HCT116 (cell line): ENCODE results near the gene ATXN1. TPM values are rescaled to one million over a fixed set of nuclear protein-coding genes. Genes with fewer than 3 reads are reported as not detected.

Source experiments
- ATAC-seq: fragments of 200-7000 bp; cut with Tn5 transposase; 2 replicates; pipeline ENCODE4 v1.9.1; 2020; ENCODE audit warnings: mild to moderate bottlenecking, moderate library complexity
- BruUV-seq: library from RNA; stranded (reverse); fragments of 400-500 nt; replicated peaks from 2 replicates; lab custom pipeline; 2021; lab: Mats Ljungman, UMichigan
- CTCF ChIA-PET: fragments of 300-600 bp; sonication (Branson Sonifier 250); formaldehyde crosslinking; loops from one replicate; lab custom pipeline; 2021; ENCODE audit warnings: antibody characterized with exemption; lab: Charles Lee
- POLR2A ChIA-PET: fragments of 300-600, 350-600 bp; sonication (Branson Sonifier 250); formaldehyde crosslinking; loops from one replicate; lab custom pipeline; 2021; ENCODE audit warnings: antibody characterized with exemption; lab: Charles Lee
- RAD21 ChIA-PET, 2 experiments: fragments of 300-600 bp; sonication (Branson Sonifier 250); formaldehyde crosslinking; loops; one replicate each; lab custom pipeline; 2023; ENCODE audit warnings: low total read pairs in 2 of 2; ENCODE audit not compliant: uncharacterized antibody in 2 of 2, unreplicated experiment in 2 of 2, low non-redundant PET in 1 of 2; lab: Charles Lee
- DNase-seq: peaks from one replicate; pipeline ENCODE4 v3.0.0-alpha.2; 2010; ENCODE audit warnings: low read depth, low spot score
- H2AFZ ChIP-seq: fragments of 200-600 bp; shearing (Covaris generic), sonication (generic); 2 replicates; pipeline ENCODE4 v1.6.1; 2017; ENCODE audit warnings: low read depth, mixed run types, mixed read lengths, antibody characterized with exemption, low read length; ENCODE audit not compliant: poor library complexity, severe bottlenecking
- H3K27ac ChIP-seq: 2 replicates; pipeline ENCODE4 v1.5.1; 2012; ENCODE audit warnings: low read depth, low read length
- H3K27me3 ChIP-seq: fragments of 200-600 bp; sonication (generic); 2 replicates; pipeline ENCODE4 v1.6.1; 2016; ENCODE audit warnings: mixed run types, low read length, mixed read lengths; ENCODE audit not compliant: insufficient read depth
- H3K36me3 ChIP-seq, 2 experiments: fragments of 200-500 bp in 1 of 2; fragments of 200-600 bp in 1 of 2; sonication (Bioruptor generic) in 1 of 2; sonication (generic) in 1 of 2; 2 replicates each; pipeline versions ENCODE4 v1.5.1 to v1.6.1; 2014 to 2016; ENCODE audit warnings: low read length in 2 of 2, inconsistent platforms in 1 of 2, mixed read lengths in 1 of 2, mixed run types in 1 of 2; ENCODE audit not compliant: insufficient read depth in 2 of 2, control insufficient read depth in 1 of 2
- H3K4me1 ChIP-seq, 2 experiments: fragments of 200-600 bp in 1 of 2; sonication (generic) in 1 of 2; 2 replicates each; pipeline versions ENCODE4 v1.5.1 to v1.6.1; 2012 to 2017; ENCODE audit warnings: low read length in 2 of 2, inconsistent platforms in 1 of 2, mild to moderate bottlenecking in 1 of 2, mixed read lengths in 1 of 2, mixed run types in 1 of 2, moderate library complexity in 1 of 2; ENCODE audit not compliant: insufficient read depth in 2 of 2, control insufficient read depth in 1 of 2
- H3K4me2 ChIP-seq: fragments of 200-600 bp; sonication (generic); 2 replicates; pipeline ENCODE4 v1.6.1; 2017; ENCODE audit warnings: mixed run types, low read length, mixed read lengths
- H3K4me3 ChIP-seq, 2 experiments: fragments of 200-600 bp in 1 of 2; sonication (generic) in 1 of 2; replicated peaks in 1 of 2; 2 replicates each; pipeline ENCODE4 v1.5.1; 2011 to 2016; ENCODE audit warnings: low read length in 2 of 2, control low read depth in 1 of 2, low read depth in 1 of 2, mild to moderate bottlenecking in 1 of 2, mixed read lengths in 1 of 2, mixed run types in 1 of 2
- H3K79me2 ChIP-seq: fragments of 200-600 bp; sonication (generic); 2 replicates; pipeline ENCODE4 v1.6.1; 2017; ENCODE audit warnings: mild to moderate bottlenecking, mixed run types, low read length, moderate library complexity, mixed read lengths; ENCODE audit not compliant: insufficient read depth
- H3K9ac ChIP-seq: fragments of 200-600 bp; sonication (generic); 2 replicates; pipeline ENCODE4 v1.6.1; 2016; ENCODE audit warnings: low read length, mixed read lengths
- H3K9me2 ChIP-seq: fragments of 200-600 bp; sonication (generic), shearing (Covaris generic); 2 replicates; pipeline ENCODE4 v1.6.1; 2017; ENCODE audit warnings: mixed run types, mild to moderate bottlenecking, moderate library complexity; ENCODE audit not compliant: insufficient read depth
- H3K9me3 ChIP-seq, 2 experiments: fragments of 200-500 bp in 1 of 2; fragments of 200-600 bp in 1 of 2; sonication (Bioruptor generic) in 1 of 2; sonication (generic) in 1 of 2; 2 replicates each; pipeline ENCODE4 v1.6.1; 2014 to 2017; ENCODE audit warnings: low read length in 2 of 2, mixed read lengths in 2 of 2, inconsistent platforms in 1 of 2, low read depth in 1 of 2, mild to moderate bottlenecking in 1 of 2, mixed run types in 1 of 2, moderate library complexity in 1 of 2; ENCODE audit not compliant: control insufficient read depth in 1 of 2, insufficient read depth in 1 of 2
- H4K20me1 ChIP-seq: fragments of 200-600 bp; sonication (generic), shearing (Covaris generic); 2 replicates; pipeline ENCODE4 v1.6.1; 2017; ENCODE audit warnings: mixed run types, mild to moderate bottlenecking, moderate library complexity; ENCODE audit not compliant: insufficient read depth
- CEBPB ChIP-seq: IDR thresholded peaks from 2 replicates; pipeline ENCODE4 v1.6.1; 2012; ENCODE audit warnings: low read depth
- CTCF ChIP-seq, 3 experiments: fragments of 200-600 bp in 1 of 3; sonication (generic) in 1 of 3; IDR thresholded peaks in 2 of 3; conservative IDR thresholded peaks in 1 of 3; 2 replicates each; pipeline ENCODE4 v1.5.1; 2012 to 2017; ENCODE audit warnings: low read depth in 2 of 3, low read length in 2 of 3, antibody characterized with exemption in 1 of 3, borderline replicate concordance in 1 of 3, control low read depth in 1 of 3, mild to moderate bottlenecking in 1 of 3, mixed read lengths in 1 of 3, mixed run types in 1 of 3, moderate library complexity in 1 of 3; ENCODE audit not compliant: insufficient read depth in 1 of 3
- EGR1 ChIP-seq: IDR thresholded peaks from 2 replicates; pipeline ENCODE4 v1.6.1; 2012; ENCODE audit warnings: low read depth
- EZH2phosphoT487 ChIP-seq: fragments of 200-600 bp; IDR thresholded peaks from 2 replicates; pipeline ENCODE4 v1.6.1; 2018; ENCODE audit warnings: antibody characterized with exemption, borderline replicate concordance
- FOSL1 ChIP-seq: IDR thresholded peaks from 2 replicates; pipeline ENCODE4 v1.6.1; 2012; ENCODE audit warnings: low read depth
- MAX ChIP-seq: IDR thresholded peaks from 2 replicates; pipeline ENCODE4 v1.6.1; 2012
- POLR2AphosphoS5 ChIP-seq: IDR thresholded peaks from 2 replicates; pipeline ENCODE4 v1.6.1; 2011; ENCODE audit warnings: mild to moderate bottlenecking, low read depth, low read length, moderate library complexity
- REST ChIP-seq: IDR thresholded peaks from 2 replicates; pipeline ENCODE4 v1.6.1; 2012; ENCODE audit warnings: low read depth
- SIN3A ChIP-seq: IDR thresholded peaks from 2 replicates; pipeline ENCODE4 v1.6.1; 2012; ENCODE audit warnings: low read depth
- SP1 ChIP-seq: IDR thresholded peaks from 2 replicates; pipeline ENCODE4 v1.6.1; 2012; ENCODE audit warnings: low read depth
- ZNF274 ChIP-seq: fragments of 200-500 bp; sonication (Bioruptor generic); IDR thresholded peaks from 2 replicates; pipeline ENCODE4 v1.6.1; 2014; ENCODE audit warnings: mild to moderate bottlenecking, low read depth, low read length, inconsistent platforms
- intact Hi-C: fragments of 100-400 bp; cut with micrococcal nuclease; formaldehyde crosslinking; loops from 2 replicates; pipeline ENCODE4 v1.10.0; 2022
- total RNA-seq: library from RNA; stranded (reverse); gene quantifications from one replicate; pipeline ENCODE4 v1.2.1, GENCODE V29; 2021; ENCODE audit not compliant: unreplicated experiment

ATXN1 gene
- total RNA-seq, 1 experiment from 2014 or later: 21.0 TPM

GRCh38 chr6:16318953-16319720 is 442.1 kb downstream of the ATXN1 start:
- Histone ChIP-seq H3K4me2 (peak overlapping the region; percentile 86), H3K9ac (peak overlapping the region; percentile 48), H3K79me2 (no peaks in the 10 kb centered on the region), H4K20me1 (no peaks in the 10 kb centered on the region), H3K4me1 (peaks cover 42 to 65% of the 10 kb centered on the region in 2 experiments), H2AFZ (no peak overlapping the region), H3K9me3 (no peaks in the 10 kb centered on the region), H3K27me3 (no peaks in the 10 kb centered on the region), H3K36me3 (no peaks in the 10 kb centered on the region), H3K27ac (peak overlapping the region; percentile 65; the same call in 1 of the 2 replicates), H3K4me3 (peak overlapping the region in 1 of 2 experiments; percentile 48; a peak in 1 of 4 replicates), H3K9me2 (no peaks in the 10 kb centered on the region)
- ChIA-PET POLR2A (no interaction called here), CTCF (interaction anchor here (0.9 to 1.7 kb wide), 4 partner anchors 13 to 767 kb away, joined by 3 to 4 read pairs (median 4); no protein-coding TSS in a partner anchor), RAD21 (no interaction called here)
- TF ChIP-seq SIN3A (no peak), SP1 (no peak), ZNF274 (no peak), CTCF (IDR thresholded peaks at IDR 0.05 in 2 of 3, conservative IDR thresholded peaks at IDR 0.05 in 1 of 3; ENCODE audit: borderline replicate concordance in 1 of 3, insufficient read depth in 1 of 3, low read depth in 2 of 3, low read length in 2 of 3) (no peak), MAX (no peak), REST (no peak), CEBPB (no peak), EZH2phosphoT487 (no peak), POLR2AphosphoS5 (no peak), EGR1 (no peak), FOSL1 (no peak)
- BruUV-seq: no TSS peak
- ATAC-seq: no peak
- DNase-seq: no peak
- intact Hi-C loops: no loop called here
